GM12878 (cell line): ENCODE data around the gene TRIM54. TPM values are rescaled to one million over a fixed set of nuclear protein-coding genes. Genes with fewer than 3 reads are reported as not detected.

Experiments used
- ATAC-seq: fragments of 200-7000 bp; cut with Tn5 transposase; 3 replicates; pipeline ENCODE4 v1.9.1; 2020; ENCODE audit warnings: mild to moderate bottlenecking, moderate library complexity
- BruUV-seq: library from RNA; stranded (reverse); fragments of 400-500 nt; replicated peaks from 2 replicates; lab custom pipeline; 2021; lab: Mats Ljungman, UMichigan
- CTCF ChIA-PET: fragments of 300-600 bp; sonication (Branson Sonifier 250); formaldehyde crosslinking; extraction: SDS; loops from one replicate; lab custom pipeline; 2021; ENCODE audit warnings: inconsistent platforms; lab: Yijun Ruan, JAX
- POLR2A ChIA-PET: fragments of 350-600 bp; formaldehyde crosslinking; extraction: SDS; loops from one replicate; lab custom pipeline; 2021; ENCODE audit warnings: inconsistent platforms; lab: Charles Lee
- RAD21 ChIA-PET: fragments of 300-600 bp; sonication (Branson Sonifier 250); formaldehyde crosslinking; loops from one replicate; lab custom pipeline; 2023; ENCODE audit warnings: antibody characterized with exemption; ENCODE audit not compliant: unreplicated experiment; lab: Charles Lee
- SMC1A ChIA-PET: fragments of 300-600 bp; sonication (Branson Sonifier 250); formaldehyde crosslinking; loops from one replicate; lab custom pipeline; 2023; ENCODE audit not compliant: unreplicated experiment, uncharacterized antibody; lab: Charles Lee
- DNase-seq: peaks from one replicate; pipeline ENCODE4 v3.0.0-alpha.2; 2011; ENCODE audit warnings: low read depth, low spot score
- FAIRE-seq: peaks from 3 replicates; lab custom pipeline; 2011; peaks lifted over from hg19 to GRCh38; lab: Jason Lieb, UNC
- H2AFZ ChIP-seq: 2 replicates; pipeline ENCODE4 v1.6.0; 2011; ENCODE audit warnings: low read depth, low read length, control low read depth; ENCODE audit not compliant: control insufficient read depth
- H3K27ac ChIP-seq: 2 replicates; pipeline ENCODE4 v1.5.1; 2011; ENCODE audit warnings: control low read depth; ENCODE audit not compliant: control insufficient read depth, insufficient read depth
- H3K27me3 ChIP-seq, 2 experiments: replicated peaks in 1 of 2; 2 replicates each; pipeline versions ENCODE4 v1.6.0 to v1.6.1; 2011; ENCODE audit warnings: low read length in 1 of 2; ENCODE audit not compliant: control insufficient read depth in 2 of 2, insufficient read depth in 2 of 2
- H3K36me3 ChIP-seq, 2 experiments: 2 replicates each; pipeline ENCODE4 v1.5.1; 2011; ENCODE audit warnings: low read length in 1 of 2; ENCODE audit not compliant: control insufficient read depth in 2 of 2, insufficient read depth in 2 of 2
- H3K4me1 ChIP-seq: 2 replicates; pipeline ENCODE4 v1.6.1; 2011; ENCODE audit warnings: mild to moderate bottlenecking, low read length, moderate library complexity, mixed read lengths; ENCODE audit not compliant: control insufficient read depth, insufficient read depth
- H3K4me2 ChIP-seq: 2 replicates; pipeline ENCODE4 v1.6.0; 2011; ENCODE audit warnings: control low read depth; ENCODE audit not compliant: control insufficient read depth, insufficient read depth
- H3K4me3 ChIP-seq: fragments of 200-600 bp; sonication (generic); 2 replicates; pipeline ENCODE4 v1.5.1; 2016
- H3K79me2 ChIP-seq: 2 replicates; pipeline ENCODE4 v1.6.0; 2011; ENCODE audit warnings: low read length; ENCODE audit not compliant: control insufficient read depth, insufficient read depth
- H3K9ac ChIP-seq: 2 replicates; pipeline ENCODE4 v1.8.0; 2011; ENCODE audit warnings: low read length, control low read depth, mixed read lengths; ENCODE audit not compliant: control insufficient read depth, insufficient read depth
- H3K9me3 ChIP-seq: replicated peaks from 3 replicates; pipeline ENCODE4 v1.5.1; 2011; ENCODE audit warnings: mild to moderate bottlenecking, low read length; ENCODE audit not compliant: control insufficient read depth, insufficient read depth
- H4K20me1 ChIP-seq: 2 replicates; pipeline ENCODE4 v1.6.0; 2011; ENCODE audit not compliant: control insufficient read depth, insufficient read depth
- CHD2 ChIP-seq: IDR thresholded peaks from 2 replicates; pipeline ENCODE4 v1.6.1; 2011; ENCODE audit warnings: low read depth, low read length, improper control_type of control experiment, borderline replicate concordance
- HDAC2 ChIP-seq: fragments of 200-600 bp; sonication (generic); IDR thresholded peaks from 2 replicates; pipeline ENCODE4 v1.6.1; 2017
- IKZF2 ChIP-seq, 2 experiments: fragments of 450-650 bp; IDR thresholded peaks; 2 replicates each; pipeline ENCODE4 v1.6.1; 2017; ENCODE audit warnings: mild to moderate bottlenecking in 2 of 2, moderate library complexity in 2 of 2
- RB1 ChIP-seq: fragments of 450-650 bp; formaldehyde crosslinking; IDR thresholded peaks from 2 replicates; pipeline ENCODE4 v1.6.1; 2017; ENCODE audit warnings: mild to moderate bottlenecking, borderline replicate concordance
- RELA ChIP-seq: fragments of 450-650 bp; IDR thresholded peaks from 2 replicates; pipeline ENCODE4 v1.8.0; 2014; ENCODE audit warnings: borderline replicate concordance; ENCODE audit not compliant: partially characterized antibody
- SREBF2 ChIP-seq: IDR thresholded peaks from 2 replicates; pipeline ENCODE4 v1.6.1; 2012; ENCODE audit warnings: mild to moderate bottlenecking, low read length
- TARDBP ChIP-seq: IDR thresholded peaks from 2 replicates; pipeline ENCODE4 v1.6.1; 2016; ENCODE audit warnings: borderline replicate concordance
- TBL1XR1 ChIP-seq: IDR thresholded peaks from 2 replicates; pipeline ENCODE4 v1.6.1; 2012; ENCODE audit warnings: low read depth, low read length, improper control_type of control experiment
- ZNF207 ChIP-seq: fragments of 450-650 bp; IDR thresholded peaks from 2 replicates; pipeline ENCODE4 v1.6.1; 2014; ENCODE audit warnings: antibody characterized with exemption, mild to moderate bottlenecking, borderline replicate concordance
- ZNF622 ChIP-seq: fragments of 450-650 bp; IDR thresholded peaks from 2 replicates; pipeline ENCODE4 v1.6.1; 2017; ENCODE audit warnings: mild to moderate bottlenecking, inconsistent platforms
- WGBS: methylation state at CpG from one replicate; pipeline ENCODE4 v1.1.6; 2016; ENCODE audit warnings: low lambda C conversion rate; ENCODE audit not compliant: insufficient replicate concordance, insufficient coverage; ENCODE audit errors: missing lambda C conversion rate; 5-methylcytosine and 5-hydroxymethylcytosine counted together
- in situ Hi-C: fragments of 300-500 bp; cut with MboI; formaldehyde crosslinking; loops from 9 replicates; pipeline ENCODE4 v1.14.3; 2018; ENCODE audit warnings: mixed read lengths
- intact Hi-C: fragments of 100-400 bp; cut with micrococcal nuclease; formaldehyde crosslinking; loops from one replicate; pipeline ENCODE4 v1.14.2; 2022; ENCODE audit not compliant: unreplicated experiment
- polyA plus RNA-seq, 11 experiments: library from polyadenylated mRNA; depleted of rRNA in 4 of 11; unstranded in 6 of 11; stranded (reverse) in 5 of 11; fragments of >200 nt; fragmentation: Nextera tagmentation in 4 of 11; fragmentation: Illumina TruSeq in 1 of 11; extraction: Ambion mirVana in 4 of 11; extraction: Trizol in 1 of 11; gene quantifications; 1 replicate in 1 of 11; 2 replicates in 10 of 11; pipeline versions ENCODE4 v1.2.1 to v1.2.3, GENCODE V29; 2011 to 2016; ENCODE audit warnings: inconsistent platforms in 2 of 11, missing spikeins in 2 of 11, low read depth in 1 of 11
- total RNA-seq, 4 experiments: library from RNA; depleted of rRNA in 3 of 4; stranded (reverse); fragments of >200 nt in 3 of 4; fragmentation: Illumina TruSeq in 1 of 4; extraction: Trizol in 1 of 4; gene quantifications; 2 replicates each; pipeline versions ENCODE4 v1.2.1 to v1.2.3, GENCODE V29; 2013 to 2021
- TF ChIP-seq, protein P1 (sequence below): fragments of 150-350 bp; IDR thresholded peaks from 2 replicates; pipeline ENCODE4 v1.6.1; 2016; ENCODE audit warnings: low read depth, low read length
- TF ChIP-seq, protein P2 (sequence below): fragments of 450-650 bp; IDR thresholded peaks from 2 replicates; pipeline ENCODE4 v1.6.1; 2017; ENCODE audit warnings: mild to moderate bottlenecking
- TF ChIP-seq, protein P3 (sequence below): IDR thresholded peaks from 2 replicates; pipeline ENCODE4 v1.6.1; 2012; ENCODE audit warnings: low read length, inconsistent platforms
- TF ChIP-seq, protein P4 (sequence below): fragments of 450-650 bp; IDR thresholded peaks from 2 replicates; pipeline ENCODE4 v1.6.1; 2017; ENCODE audit warnings: mild to moderate bottlenecking, moderate library complexity
- TF ChIP-seq, protein P5 (sequence below): IDR thresholded peaks from 2 replicates; pipeline ENCODE4 v1.6.1; 2011; ENCODE audit warnings: low read depth, low read length, improper control_type of control experiment, borderline replicate concordance

Gene TRIM54
- total and polyA plus RNA-seq, 10 of the 15 experiments (the other 5 are each of a cell fraction or from before 2014, with no cell fraction given) = 0.03 to 0.08 TPM; not detected in 8

DNA sequence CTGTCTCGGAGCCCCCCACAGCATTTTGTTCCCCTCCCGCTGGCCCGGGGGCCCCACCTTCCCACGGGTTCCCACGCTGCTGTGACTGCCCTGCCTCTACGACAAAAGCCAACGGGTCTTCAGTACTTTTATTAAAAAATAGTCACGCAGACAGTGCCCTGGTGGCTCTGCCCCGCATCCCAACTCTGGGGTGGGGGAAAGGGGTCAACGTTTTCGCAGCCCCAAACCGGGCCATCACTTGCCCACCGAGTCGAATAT is 25.0 kb downstream of the TRIM54 start:
- intact Hi-C loops (no loop called here), in situ Hi-C loops (no loop called here)
- SMC1A ChIA-PET = no interaction called here
- H3K36me3 ChIP-seq = peaks cover 0 to 3% of the 10 kb centered on the region in 2 experiments; a peak in 1 of 4 replicates
- WGBS = 60% methylated on average over 9 of the region's 14 CpGs
- H3K27me3 ChIP-seq = no peaks in the 10 kb centered on the region; a peak in 1 of 4 replicates
- RAD21 ChIA-PET = no interaction called here
- no TSS peak for BruUV-seq
- no peak overlapping the region for H2AFZ ChIP-seq
- no peaks in the 10 kb centered on the region for H4K20me1 ChIP-seq
- H3K4me3 ChIP-seq = no peak overlapping the region
- H3K79me2 ChIP-seq = no peaks in the 10 kb centered on the region
- H3K27ac ChIP-seq = no peak overlapping the region
- H3K4me2 ChIP-seq = no peak overlapping the region
- no peak for DNase-seq
- no peak overlapping the region for H3K9ac ChIP-seq
- no peaks in the 10 kb centered on the region; the same call in 2 of the 3 replicates for H3K9me3 ChIP-seq
- ATAC-seq = no peak
- CTCF ChIA-PET = no interaction called here
- no peak for FAIRE-seq
- POLR2A ChIA-PET = no interaction called here
- no peaks in the 10 kb centered on the region for H3K4me1 ChIP-seq
- no peak for TF ChIP-seq IKZF2 (IDR thresholded peaks at IDR 0.05)
- no peak for TF ChIP-seq HDAC2
- TF ChIP-seq, protein P1, sequence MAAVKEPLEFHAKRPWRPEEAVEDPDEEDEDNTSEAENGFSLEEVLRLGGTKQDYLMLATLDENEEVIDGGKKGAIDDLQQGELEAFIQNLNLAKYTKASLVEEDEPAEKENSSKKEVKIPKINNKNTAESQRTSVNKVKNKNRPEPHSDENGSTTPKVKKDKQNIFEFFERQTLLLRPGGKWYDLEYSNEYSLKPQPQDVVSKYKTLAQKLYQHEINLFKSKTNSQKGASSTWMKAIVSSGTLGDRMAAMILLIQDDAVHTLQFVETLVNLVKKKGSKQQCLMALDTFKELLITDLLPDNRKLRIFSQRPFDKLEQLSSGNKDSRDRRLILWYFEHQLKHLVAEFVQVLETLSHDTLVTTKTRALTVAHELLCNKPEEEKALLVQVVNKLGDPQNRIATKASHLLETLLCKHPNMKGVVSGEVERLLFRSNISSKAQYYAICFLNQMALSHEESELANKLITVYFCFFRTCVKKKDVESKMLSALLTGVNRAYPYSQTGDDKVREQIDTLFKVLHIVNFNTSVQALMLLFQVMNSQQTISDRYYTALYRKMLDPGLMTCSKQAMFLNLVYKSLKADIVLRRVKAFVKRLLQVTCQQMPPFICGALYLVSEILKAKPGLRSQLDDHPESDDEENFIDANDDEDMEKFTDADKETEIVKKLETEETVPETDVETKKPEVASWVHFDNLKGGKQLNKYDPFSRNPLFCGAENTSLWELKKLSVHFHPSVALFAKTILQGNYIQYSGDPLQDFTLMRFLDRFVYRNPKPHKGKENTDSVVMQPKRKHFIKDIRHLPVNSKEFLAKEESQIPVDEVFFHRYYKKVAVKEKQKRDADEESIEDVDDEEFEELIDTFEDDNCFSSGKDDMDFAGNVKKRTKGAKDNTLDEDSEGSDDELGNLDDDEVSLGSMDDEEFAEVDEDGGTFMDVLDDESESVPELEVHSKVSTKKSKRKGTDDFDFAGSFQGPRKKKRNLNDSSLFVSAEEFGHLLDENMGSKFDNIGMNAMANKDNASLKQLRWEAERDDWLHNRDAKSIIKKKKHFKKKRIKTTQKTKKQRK = no peak
- TF ChIP-seq, protein P2, sequence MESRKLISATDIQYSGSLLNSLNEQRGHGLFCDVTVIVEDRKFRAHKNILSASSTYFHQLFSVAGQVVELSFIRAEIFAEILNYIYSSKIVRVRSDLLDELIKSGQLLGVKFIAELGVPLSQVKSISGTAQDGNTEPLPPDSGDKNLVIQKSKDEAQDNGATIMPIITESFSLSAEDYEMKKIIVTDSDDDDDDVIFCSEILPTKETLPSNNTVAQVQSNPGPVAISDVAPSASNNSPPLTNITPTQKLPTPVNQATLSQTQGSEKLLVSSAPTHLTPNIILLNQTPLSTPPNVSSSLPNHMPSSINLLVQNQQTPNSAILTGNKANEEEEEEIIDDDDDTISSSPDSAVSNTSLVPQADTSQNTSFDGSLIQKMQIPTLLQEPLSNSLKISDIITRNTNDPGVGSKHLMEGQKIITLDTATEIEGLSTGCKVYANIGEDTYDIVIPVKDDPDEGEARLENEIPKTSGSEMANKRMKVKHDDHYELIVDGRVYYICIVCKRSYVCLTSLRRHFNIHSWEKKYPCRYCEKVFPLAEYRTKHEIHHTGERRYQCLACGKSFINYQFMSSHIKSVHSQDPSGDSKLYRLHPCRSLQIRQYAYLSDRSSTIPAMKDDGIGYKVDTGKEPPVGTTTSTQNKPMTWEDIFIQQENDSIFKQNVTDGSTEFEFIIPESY = no peak
- no peak for TF ChIP-seq RELA
- TF ChIP-seq TBL1XR1 = no peak
- TF ChIP-seq, protein P3, sequence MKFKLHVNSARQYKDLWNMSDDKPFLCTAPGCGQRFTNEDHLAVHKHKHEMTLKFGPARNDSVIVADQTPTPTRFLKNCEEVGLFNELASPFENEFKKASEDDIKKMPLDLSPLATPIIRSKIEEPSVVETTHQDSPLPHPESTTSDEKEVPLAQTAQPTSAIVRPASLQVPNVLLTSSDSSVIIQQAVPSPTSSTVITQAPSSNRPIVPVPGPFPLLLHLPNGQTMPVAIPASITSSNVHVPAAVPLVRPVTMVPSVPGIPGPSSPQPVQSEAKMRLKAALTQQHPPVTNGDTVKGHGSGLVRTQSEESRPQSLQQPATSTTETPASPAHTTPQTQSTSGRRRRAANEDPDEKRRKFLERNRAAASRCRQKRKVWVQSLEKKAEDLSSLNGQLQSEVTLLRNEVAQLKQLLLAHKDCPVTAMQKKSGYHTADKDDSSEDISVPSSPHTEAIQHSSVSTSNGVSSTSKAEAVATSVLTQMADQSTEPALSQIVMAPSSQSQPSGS = no peak
- TF ChIP-seq SREBF2 = no peak
- no peak for TF ChIP-seq ZNF622
- TF ChIP-seq, protein P4, sequence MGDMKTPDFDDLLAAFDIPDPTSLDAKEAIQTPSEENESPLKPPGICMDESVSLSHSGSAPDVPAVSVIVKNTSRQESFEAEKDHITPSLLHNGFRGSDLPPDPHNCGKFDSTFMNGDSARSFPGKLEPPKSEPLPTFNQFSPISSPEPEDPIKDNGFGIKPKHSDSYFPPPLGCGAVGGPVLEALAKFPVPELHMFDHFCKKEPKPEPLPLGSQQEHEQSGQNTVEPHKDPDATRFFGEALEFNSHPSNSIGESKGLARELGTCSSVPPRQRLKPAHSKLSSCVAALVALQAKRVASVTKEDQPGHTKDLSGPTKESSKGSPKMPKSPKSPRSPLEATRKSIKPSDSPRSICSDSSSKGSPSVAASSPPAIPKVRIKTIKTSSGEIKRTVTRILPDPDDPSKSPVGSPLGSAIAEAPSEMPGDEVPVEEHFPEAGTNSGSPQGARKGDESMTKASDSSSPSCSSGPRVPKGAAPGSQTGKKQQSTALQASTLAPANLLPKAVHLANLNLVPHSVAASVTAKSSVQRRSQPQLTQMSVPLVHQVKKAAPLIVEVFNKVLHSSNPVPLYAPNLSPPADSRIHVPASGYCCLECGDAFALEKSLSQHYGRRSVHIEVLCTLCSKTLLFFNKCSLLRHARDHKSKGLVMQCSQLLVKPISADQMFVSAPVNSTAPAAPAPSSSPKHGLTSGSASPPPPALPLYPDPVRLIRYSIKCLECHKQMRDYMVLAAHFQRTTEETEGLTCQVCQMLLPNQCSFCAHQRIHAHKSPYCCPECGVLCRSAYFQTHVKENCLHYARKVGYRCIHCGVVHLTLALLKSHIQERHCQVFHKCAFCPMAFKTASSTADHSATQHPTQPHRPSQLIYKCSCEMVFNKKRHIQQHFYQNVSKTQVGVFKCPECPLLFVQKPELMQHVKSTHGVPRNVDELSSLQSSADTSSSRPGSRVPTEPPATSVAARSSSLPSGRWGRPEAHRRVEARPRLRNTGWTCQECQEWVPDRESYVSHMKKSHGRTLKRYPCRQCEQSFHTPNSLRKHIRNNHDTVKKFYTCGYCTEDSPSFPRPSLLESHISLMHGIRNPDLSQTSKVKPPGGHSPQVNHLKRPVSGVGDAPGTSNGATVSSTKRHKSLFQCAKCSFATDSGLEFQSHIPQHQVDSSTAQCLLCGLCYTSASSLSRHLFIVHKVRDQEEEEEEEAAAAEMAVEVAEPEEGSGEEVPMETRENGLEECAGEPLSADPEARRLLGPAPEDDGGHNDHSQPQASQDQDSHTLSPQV = no peak
- TF ChIP-seq TARDBP = no peak
- no peak for TF ChIP-seq RB1
- TF ChIP-seq, protein P5, sequence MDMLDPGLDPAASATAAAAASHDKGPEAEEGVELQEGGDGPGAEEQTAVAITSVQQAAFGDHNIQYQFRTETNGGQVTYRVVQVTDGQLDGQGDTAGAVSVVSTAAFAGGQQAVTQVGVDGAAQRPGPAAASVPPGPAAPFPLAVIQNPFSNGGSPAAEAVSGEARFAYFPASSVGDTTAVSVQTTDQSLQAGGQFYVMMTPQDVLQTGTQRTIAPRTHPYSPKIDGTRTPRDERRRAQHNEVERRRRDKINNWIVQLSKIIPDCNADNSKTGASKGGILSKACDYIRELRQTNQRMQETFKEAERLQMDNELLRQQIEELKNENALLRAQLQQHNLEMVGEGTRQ = no peak
- TF ChIP-seq ZNF207 = no peak
- TF ChIP-seq CHD2 = no peak
